HFFc6 (cell line): ENCODE data around the gene SLC22A25. TPM values are rescaled to one million over a fixed set of nuclear protein-coding genes. Genes with fewer than 3 reads are reported as not detected.
"Not testable (repeated sequence)": the region's sequence is repeated elsewhere in the genome, so short reads cannot be mapped to it uniquely, and the experiment has no call there.

ENCODE experiments used
- DNase-seq: peaks from one replicate; pipeline ENCODE4 v3.0.0-alpha.2; 2018
- H3K27ac Mint-ChIP-seq: 2 replicates; pipeline ENCODE4 v1.8.0; 2020; ENCODE audit warnings: mild to moderate bottlenecking, mixed read lengths
- H3K27me3 Mint-ChIP-seq: 2 replicates; pipeline ENCODE4 v1.8.0; 2021; ENCODE audit warnings: mild to moderate bottlenecking, moderate library complexity, mixed read lengths; ENCODE audit not compliant: insufficient read depth
- H3K36me3 Mint-ChIP-seq: 2 replicates; pipeline ENCODE4 v1.8.0; 2021; ENCODE audit warnings: low read depth, mixed read lengths
- H3K4me1 Mint-ChIP-seq: 2 replicates; pipeline ENCODE4 v1.8.0; 2020; ENCODE audit warnings: low read depth, mixed read lengths
- H3K4me3 Mint-ChIP-seq: 2 replicates; pipeline ENCODE4 v1.8.0; 2020; ENCODE audit warnings: mild to moderate bottlenecking, moderate library complexity, mixed read lengths
- H3K9me3 Mint-ChIP-seq: 2 replicates; pipeline ENCODE4 v1.8.0; 2020; ENCODE audit warnings: mild to moderate bottlenecking, mixed read lengths
- total RNA-seq, 6 experiments: library from RNA; stranded (reverse); fragmentation: NEBNext Ultra II Directional; extraction: Animal tissue kit (Norgen Biotek cat#: 25700); gene quantifications; 2 replicates in 1 of 6; 3 replicates in 5 of 6; pipeline ENCODE4 v1.2.3, GENCODE V29; 2021
- TF ChIP-seq, protein P1 (sequence below): fragments of 200-600 bp; sonication (generic); IDR thresholded peaks from 2 replicates; pipeline ENCODE4 v1.5.0; 2021; ENCODE audit warnings: antibody characterized with exemption, mild to moderate bottlenecking

Gene SLC22A25
- total RNA-seq, 6 experiments from 2014 or later: not detected

DNA sequence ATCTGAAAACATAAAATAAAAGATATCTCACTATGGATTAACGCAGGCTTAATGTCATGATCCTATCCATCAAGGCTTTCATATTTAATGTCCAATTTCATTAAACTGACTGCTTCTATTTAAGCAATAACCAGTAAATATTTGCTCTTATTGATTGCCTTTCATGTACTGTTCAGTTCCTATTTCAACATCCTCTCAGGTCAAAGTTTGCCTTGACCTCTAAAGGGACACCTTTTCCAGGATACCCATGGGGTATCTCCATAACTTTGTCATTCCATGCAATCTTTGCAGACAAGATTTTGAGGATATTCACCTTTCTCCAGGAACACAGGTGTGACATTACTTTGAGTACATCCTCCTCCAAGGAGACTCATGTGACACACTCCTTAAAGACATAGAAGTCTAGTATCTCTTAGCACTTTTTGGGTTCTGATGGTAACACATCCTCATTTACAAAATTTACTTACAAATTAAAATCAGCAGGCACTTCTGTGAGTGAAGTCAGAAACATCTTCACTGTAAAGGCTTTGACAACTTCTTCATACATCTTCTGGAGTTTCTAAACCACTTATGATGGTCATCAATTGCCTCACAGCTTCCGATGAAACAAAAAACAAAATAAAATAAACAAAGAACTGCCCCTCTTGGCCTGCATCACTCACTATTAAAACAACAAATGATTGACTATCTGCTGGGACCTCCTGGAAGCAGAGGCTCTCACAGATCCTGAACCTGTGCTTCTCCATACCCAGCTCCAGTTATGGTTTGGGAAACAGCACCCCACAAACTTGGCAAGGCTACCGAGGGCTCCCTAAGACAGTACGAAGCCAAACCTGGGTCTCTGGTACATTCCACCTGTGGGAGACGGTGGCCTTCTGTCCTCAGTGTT, 7.0 kb upstream of the SLC22A25 start:
- DNase-seq: no peak
- Mint-ChIP-seq H3K36me3 (no peaks in the 10 kb centered on the region), H3K9me3 (no peaks in the 10 kb centered on the region), H3K4me1 (no peaks in the 10 kb centered on the region), H3K27ac (no peak overlapping the region), H3K27me3 (peaks cover 2% of the 10 kb centered on the region; the same call in 1 of the 2 replicates), H3K4me3 (no peak overlapping the region)
- TF ChIP-seq, protein P1, sequence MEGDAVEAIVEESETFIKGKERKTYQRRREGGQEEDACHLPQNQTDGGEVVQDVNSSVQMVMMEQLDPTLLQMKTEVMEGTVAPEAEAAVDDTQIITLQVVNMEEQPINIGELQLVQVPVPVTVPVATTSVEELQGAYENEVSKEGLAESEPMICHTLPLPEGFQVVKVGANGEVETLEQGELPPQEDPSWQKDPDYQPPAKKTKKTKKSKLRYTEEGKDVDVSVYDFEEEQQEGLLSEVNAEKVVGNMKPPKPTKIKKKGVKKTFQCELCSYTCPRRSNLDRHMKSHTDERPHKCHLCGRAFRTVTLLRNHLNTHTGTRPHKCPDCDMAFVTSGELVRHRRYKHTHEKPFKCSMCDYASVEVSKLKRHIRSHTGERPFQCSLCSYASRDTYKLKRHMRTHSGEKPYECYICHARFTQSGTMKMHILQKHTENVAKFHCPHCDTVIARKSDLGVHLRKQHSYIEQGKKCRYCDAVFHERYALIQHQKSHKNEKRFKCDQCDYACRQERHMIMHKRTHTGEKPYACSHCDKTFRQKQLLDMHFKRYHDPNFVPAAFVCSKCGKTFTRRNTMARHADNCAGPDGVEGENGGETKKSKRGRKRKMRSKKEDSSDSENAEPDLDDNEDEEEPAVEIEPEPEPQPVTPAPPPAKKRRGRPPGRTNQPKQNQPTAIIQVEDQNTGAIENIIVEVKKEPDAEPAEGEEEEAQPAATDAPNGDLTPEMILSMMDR: no peak

DNA sequence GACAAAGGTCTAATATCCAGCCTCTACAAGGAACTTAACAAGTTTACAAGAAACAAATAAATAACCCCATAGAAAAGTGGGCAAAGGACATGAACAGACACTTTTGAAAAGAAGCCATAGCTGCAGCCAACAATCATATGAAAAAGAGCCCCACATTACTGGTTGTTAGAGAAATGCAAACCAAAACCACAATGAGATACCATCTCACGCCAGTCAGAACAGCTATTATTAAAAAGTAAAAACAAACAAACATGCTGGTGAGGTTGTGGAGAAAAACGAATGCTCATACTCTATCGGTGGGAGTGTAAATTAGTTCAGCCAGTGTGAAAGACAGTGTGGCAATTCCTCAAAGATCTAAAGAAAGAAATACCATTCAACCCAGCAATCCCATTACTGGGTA, 5.6 kb upstream of the SLC22A25 start:
- H3K4me1 Mint-ChIP-seq: no peaks in the 10 kb centered on the region
- H3K9me3 Mint-ChIP-seq: no peaks in the 10 kb centered on the region
- H3K36me3 Mint-ChIP-seq: no peaks in the 10 kb centered on the region
- H3K27ac Mint-ChIP-seq: no peak overlapping the region
- TF ChIP-seq, protein P1: no peak
- H3K27me3 Mint-ChIP-seq: peaks cover 2% of the 10 kb centered on the region; the same call in 1 of the 2 replicates
- no peak overlapping the region for H3K4me3 Mint-ChIP-seq
- no peak for DNase-seq

DNA sequence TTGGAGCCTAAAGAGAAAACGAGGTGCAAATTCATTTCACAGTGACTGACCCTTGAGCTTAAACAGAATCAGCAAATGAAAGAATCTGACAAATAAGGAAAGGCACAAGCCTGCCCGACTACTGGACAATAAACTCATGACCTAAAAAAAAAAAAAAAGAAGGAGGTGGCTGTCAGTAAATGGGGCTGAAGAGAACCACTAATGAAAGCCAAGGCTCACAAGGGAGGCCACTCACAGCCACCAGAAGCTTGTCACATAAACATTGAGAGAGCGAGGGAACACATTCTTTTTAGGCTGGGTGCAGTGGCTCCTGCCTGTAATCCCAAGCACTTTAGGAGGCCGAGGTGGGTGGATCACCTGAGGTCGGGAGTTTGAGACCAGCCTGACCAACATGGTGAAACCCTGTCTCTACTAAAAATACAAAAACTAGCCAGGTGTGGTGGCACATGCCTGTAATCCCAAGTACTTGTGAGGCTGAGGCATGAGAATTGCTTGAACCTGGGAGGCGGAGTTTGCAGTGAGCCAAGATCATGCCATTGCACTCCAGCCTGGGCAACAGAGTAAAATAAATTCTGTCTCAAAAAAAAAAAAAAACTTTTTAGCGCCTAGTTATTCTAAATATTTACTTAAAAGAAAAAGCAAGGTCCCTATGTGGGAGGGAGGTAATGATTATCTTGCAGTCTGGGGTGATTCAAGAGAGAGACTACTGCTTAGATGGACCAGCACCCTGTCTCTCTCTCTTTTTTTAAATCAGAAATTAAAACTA, 4.0 kb upstream of the SLC22A25 start:
- not testable (repeated sequence) for DNase-seq, H3K27me3 Mint-ChIP-seq, H3K4me3 Mint-ChIP-seq, H3K36me3 Mint-ChIP-seq, H3K9me3 Mint-ChIP-seq, H3K4me1 Mint-ChIP-seq, H3K27ac Mint-ChIP-seq

DNA sequence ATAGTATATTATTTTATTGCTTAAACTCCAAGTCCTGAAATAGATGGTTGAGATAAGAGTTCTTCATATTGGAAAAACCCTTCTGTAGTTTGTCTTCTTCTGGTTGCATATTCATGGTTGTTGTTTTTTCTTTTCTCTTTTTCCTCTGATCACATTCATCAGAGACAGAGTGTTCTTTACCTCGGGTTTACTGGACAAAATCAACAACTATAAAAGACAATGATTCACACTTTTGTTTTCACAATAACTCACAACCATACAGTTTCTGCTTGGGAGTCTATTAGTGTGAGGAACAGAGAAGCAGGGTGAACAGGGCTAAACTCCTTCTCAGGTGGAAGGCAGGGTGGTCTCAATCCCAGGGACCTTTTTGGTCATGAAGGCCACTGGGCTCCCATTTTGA, 2.6 kb upstream of the SLC22A25 start:
- H3K27me3 Mint-ChIP-seq: peaks cover 7% of the 10 kb centered on the region; the same call in 1 of the 2 replicates
- no peaks in the 10 kb centered on the region for H3K9me3 Mint-ChIP-seq
- H3K27ac Mint-ChIP-seq: no peak overlapping the region
- no peaks in the 10 kb centered on the region for H3K4me1 Mint-ChIP-seq
- DNase-seq: no peak
- H3K36me3 Mint-ChIP-seq: no peaks in the 10 kb centered on the region
- TF ChIP-seq, protein P1: no peak
- H3K4me3 Mint-ChIP-seq: no peak overlapping the region

DNA sequence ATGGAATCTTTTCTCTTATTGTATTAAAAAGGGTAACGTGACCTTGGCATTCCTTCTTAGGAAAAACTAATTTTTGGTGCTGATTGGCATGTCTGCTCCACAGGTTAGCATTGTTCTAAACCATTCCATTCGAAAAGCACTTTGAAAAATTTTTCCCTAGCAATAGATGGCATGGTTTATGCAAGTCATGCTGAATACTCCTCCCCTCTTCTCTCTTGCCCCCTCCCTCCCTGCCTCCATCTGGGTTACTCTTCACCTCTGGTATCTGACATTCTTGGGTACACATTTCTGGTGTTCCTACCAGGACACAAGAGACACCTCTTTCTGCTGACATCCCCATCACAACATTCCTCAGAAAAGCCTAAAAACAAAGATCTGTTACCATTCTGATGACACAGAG, 1.5 kb upstream of the SLC22A25 start:
- H3K27me3 Mint-ChIP-seq: peaks cover 7% of the 10 kb centered on the region; the same call in 1 of the 2 replicates
- H3K27ac Mint-ChIP-seq: no peak overlapping the region
- H3K4me1 Mint-ChIP-seq: no peaks in the 10 kb centered on the region
- no peaks in the 10 kb centered on the region for H3K36me3 Mint-ChIP-seq
- DNase-seq: no peak
- H3K9me3 Mint-ChIP-seq: no peaks in the 10 kb centered on the region
- TF ChIP-seq, protein P1: no peak
- no peak overlapping the region for H3K4me3 Mint-ChIP-seq
